Effector memory CD8-positive, alpha-beta T cell (primary cell): ENCODE results near the gene PTPRT.

Experiments
- ATAC-seq: fragments of 150-1000 bp; cut with Tn5 transposase; replicated peaks from 2 replicates; pipeline ENCODE4 v1.10.0; 2021; ENCODE audit warnings: mild to moderate bottlenecking, moderate library complexity
- DNase-seq, 3 experiments: peaks; one replicate each; pipeline ENCODE4 v3.0.0; 2021
- H3K27ac Mint-ChIP-seq, 2 donors: one replicate each; pipeline ENCODE4 v1.8.0; 2022; ENCODE audit warnings: mild to moderate bottlenecking in 2 of 2, mixed read lengths in 2 of 2, moderate library complexity in 2 of 2
- H3K27me3 Mint-ChIP-seq, 2 donors: one replicate each; pipeline ENCODE4 v1.8.0; 2022; ENCODE audit warnings: mixed read lengths in 2 of 2
- H3K36me3 Mint-ChIP-seq: one replicate; pipeline ENCODE4 v1.8.0; 2022; ENCODE audit warnings: mild to moderate bottlenecking, moderate library complexity, mixed read lengths; ENCODE audit not compliant: insufficient read depth
- H3K4me1 Mint-ChIP-seq, 2 donors: one replicate each; pipeline ENCODE4 v1.8.0; 2022; ENCODE audit warnings: low read depth in 2 of 2, mixed read lengths in 2 of 2
- H3K4me3 Mint-ChIP-seq, 2 donors: one replicate each; pipeline ENCODE4 v1.8.0; 2022; ENCODE audit warnings: mild to moderate bottlenecking in 2 of 2, mixed read lengths in 2 of 2, moderate library complexity in 2 of 2
- H3K9me3 Mint-ChIP-seq, 2 donors: one replicate each; pipeline ENCODE4 v1.8.0; 2022; ENCODE audit warnings: mixed read lengths in 2 of 2

The PTPRT gene

DNA sequence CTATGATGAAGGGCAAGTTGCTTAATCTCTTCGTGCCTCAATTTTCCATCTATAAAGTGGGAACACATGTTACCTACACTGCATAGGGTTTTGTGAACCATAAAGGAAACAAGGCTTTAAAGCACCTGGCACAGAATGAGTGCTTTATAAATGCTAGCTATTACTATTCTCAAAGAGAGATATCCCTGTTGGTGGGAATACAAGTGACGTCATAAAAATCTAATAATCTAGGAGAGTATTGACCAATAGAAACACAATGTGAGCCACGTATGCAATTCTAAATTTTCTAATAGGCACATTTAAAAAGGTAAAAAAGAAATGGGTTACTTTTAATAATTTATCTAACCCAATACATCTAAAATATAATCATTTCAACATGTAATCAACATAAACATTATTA, 316.4 kb downstream of the PTPRT start:
- H3K4me3 Mint-ChIP-seq: no peak overlapping the region
- no peak overlapping the region for H3K27ac Mint-ChIP-seq
- ATAC-seq (no peak), DNase-seq (no peak)
- no peaks in the 10 kb centered on the region for H3K27me3 Mint-ChIP-seq
- peaks cover 0 to 2% of the 10 kb centered on the region in 2 donors for H3K9me3 Mint-ChIP-seq
- no peaks in the 10 kb centered on the region for H3K36me3 Mint-ChIP-seq
- H3K4me1 Mint-ChIP-seq: no peaks in the 10 kb centered on the region

DNA sequence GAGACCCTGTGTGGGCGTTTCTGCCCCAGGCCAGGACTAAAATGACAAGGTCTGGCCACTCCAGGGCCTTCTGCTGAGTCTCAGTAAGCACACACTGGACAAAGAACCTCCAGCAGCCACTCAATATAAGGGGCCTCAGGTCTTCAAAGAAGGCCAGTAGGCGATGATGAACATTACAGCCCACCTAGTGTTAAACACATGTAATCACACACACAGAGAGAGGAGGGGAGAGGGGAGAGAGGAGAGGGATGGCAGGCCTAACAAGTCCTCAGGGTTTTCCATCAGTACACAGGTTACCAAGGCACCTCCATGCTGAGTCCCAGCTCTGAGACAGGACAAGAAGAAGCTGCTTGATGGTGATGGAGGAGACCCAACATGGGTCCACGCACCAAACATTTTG, 325.6 kb downstream of the PTPRT start:
- peaks cover 9% of the 10 kb centered on the region in 2 donors for H3K9me3 Mint-ChIP-seq
- DNase-seq: no peak
- ATAC-seq: no peak
- H3K27ac Mint-ChIP-seq: no peak overlapping the region
- no peaks in the 10 kb centered on the region for H3K4me1 Mint-ChIP-seq
- H3K4me3 Mint-ChIP-seq: no peak overlapping the region
- no peaks in the 10 kb centered on the region for H3K36me3 Mint-ChIP-seq
- H3K27me3 Mint-ChIP-seq: no peaks in the 10 kb centered on the region

GRCh38 chr20:42862446-42862845, 327.3 kb downstream of the PTPRT start:
- ATAC-seq (no peak), DNase-seq (no peak)
- Mint-ChIP-seq H3K4me1 (no peaks in the 10 kb centered on the region), H3K27me3 (no peaks in the 10 kb centered on the region), H3K9me3 (peaks cover 9% of the 10 kb centered on the region in 2 donors), H3K36me3 (no peaks in the 10 kb centered on the region), H3K4me3 (no peak overlapping the region), H3K27ac (no peak overlapping the region)

DNA sequence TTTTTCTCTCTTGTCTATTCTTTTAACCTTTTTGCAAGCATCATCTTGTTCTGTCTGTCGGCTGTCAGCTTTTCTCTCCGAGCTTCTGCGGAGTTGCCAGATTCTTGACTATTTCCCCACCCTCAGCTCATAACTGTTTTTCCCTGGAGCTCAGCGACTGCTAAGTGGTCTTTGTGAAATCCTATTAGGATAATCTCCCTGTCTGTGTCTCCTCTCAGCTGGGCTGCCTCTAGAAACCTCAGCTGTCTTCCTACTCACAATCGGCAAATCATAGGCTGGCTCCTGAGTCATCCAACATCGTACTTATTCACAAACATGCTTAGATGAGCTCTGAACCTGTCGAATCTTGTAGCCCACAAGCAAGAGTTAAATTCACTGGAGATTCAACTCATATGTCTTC, 332.3 kb downstream of the PTPRT start:
- H3K27ac Mint-ChIP-seq: no peak overlapping the region
- H3K4me1 Mint-ChIP-seq: no peaks in the 10 kb centered on the region
- no peak for DNase-seq
- no peak for ATAC-seq
- H3K36me3 Mint-ChIP-seq: no peaks in the 10 kb centered on the region
- H3K9me3 Mint-ChIP-seq: peaks cover 0 to 4% of the 10 kb centered on the region in 2 donors
- H3K4me3 Mint-ChIP-seq: no peak overlapping the region
- H3K27me3 Mint-ChIP-seq: no peaks in the 10 kb centered on the region

GRCh38 chr20:42855896-42856295, 333.8 kb downstream of the PTPRT start:
- Mint-ChIP-seq H3K4me1 (no peaks in the 10 kb centered on the region), H3K9me3 (peaks cover 0 to 6% of the 10 kb centered on the region in 2 donors), H3K4me3 (no peak overlapping the region), H3K36me3 (no peaks in the 10 kb centered on the region), H3K27ac (no peak overlapping the region), H3K27me3 (no peaks in the 10 kb centered on the region)
- ATAC-seq (no peak), DNase-seq (no peak)

- H3K27me3 Mint-ChIP-seq: no peaks in the 10 kb centered on the region
- H3K36me3 Mint-ChIP-seq: no peaks in the 10 kb centered on the region
- H3K27ac Mint-ChIP-seq: no peak overlapping the region
- peaks cover 5 to 10% of the 10 kb centered on the region in 2 donors for H3K9me3 Mint-ChIP-seq
- no peak overlapping the region for H3K4me3 Mint-ChIP-seq
- H3K4me1 Mint-ChIP-seq: no peaks in the 10 kb centered on the region
- ATAC-seq: no peak
- no peak for DNase-seq
These were observed 337.0 kb downstream of the PTPRT start for GRCh38 chr20:42852691-42853090.

DNA sequence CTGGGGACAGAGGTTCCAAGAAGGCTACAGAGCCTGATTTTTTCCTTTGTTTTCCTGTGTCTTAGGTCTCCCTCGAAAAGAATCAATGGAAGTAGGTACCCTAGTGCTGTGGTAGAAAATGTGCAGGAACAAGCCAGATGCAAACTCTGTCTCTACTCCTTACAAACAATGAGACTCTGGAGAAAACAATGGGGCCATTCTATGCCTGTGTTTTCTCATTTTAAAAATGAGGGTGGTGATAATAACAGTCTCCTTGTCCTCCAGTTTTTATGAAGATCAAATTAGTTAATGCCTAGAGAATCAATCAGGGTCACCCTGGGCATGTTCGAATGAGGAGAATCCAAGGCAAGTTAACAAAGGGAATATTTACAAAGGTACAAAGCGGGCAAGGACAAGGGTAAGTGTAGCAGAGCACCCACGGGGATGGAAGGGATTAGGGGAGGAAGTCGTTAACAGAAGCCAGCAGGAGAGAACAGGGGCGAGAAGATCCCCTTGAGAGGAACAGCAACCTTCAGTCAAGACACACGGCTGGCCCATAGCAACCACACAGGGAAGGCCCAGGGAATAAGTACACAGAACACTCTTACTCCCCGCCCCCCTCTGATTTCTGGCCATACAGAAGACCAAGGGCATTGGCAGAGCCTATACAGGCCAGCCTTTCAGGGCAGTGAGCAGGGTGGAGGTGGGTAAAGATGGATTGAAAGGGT, 342.8 kb downstream of the PTPRT start:
- Mint-ChIP-seq H3K4me3 (no peak overlapping the region), H3K27me3 (no peaks in the 10 kb centered on the region), H3K4me1 (no peaks in the 10 kb centered on the region), H3K27ac (no peak overlapping the region), H3K9me3 (peaks cover 8 to 15% of the 10 kb centered on the region in 2 donors), H3K36me3 (no peaks in the 10 kb centered on the region)
- ATAC-seq: no peak
- DNase-seq: no peak

DNA sequence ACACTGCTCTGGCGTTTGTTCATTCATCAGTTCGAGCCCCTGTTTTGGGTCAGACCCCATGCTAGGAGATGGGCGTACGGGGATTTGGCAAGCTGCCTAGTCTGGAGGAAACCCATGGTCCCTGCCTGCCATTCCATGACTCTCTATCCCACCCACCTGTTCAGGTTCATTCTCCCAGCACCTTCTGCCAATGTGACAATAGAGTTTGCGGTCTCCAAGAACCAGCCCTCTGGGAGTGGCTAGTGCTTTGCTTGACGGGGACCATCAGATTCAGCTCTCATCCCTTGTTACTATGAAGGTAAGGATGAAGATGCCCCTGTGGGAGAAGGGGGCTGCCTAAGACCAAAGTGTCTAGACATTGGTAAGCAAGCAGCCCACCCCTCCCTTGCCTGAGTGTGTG, 345.0 kb downstream of the PTPRT start:
- ATAC-seq (no peak), DNase-seq (no peak)
- H3K27ac Mint-ChIP-seq: no peak overlapping the region
- no peaks in the 10 kb centered on the region for H3K36me3 Mint-ChIP-seq
- H3K4me3 Mint-ChIP-seq: no peak overlapping the region
- H3K27me3 Mint-ChIP-seq: no peaks in the 10 kb centered on the region
- peaks cover 5 to 10% of the 10 kb centered on the region in 2 donors for H3K9me3 Mint-ChIP-seq
- no peaks in the 10 kb centered on the region for H3K4me1 Mint-ChIP-seq

GRCh38 chr20:42837456-42837855, 352.2 kb downstream of the PTPRT start:
- H3K9me3 Mint-ChIP-seq: peaks cover 5 to 6% of the 10 kb centered on the region in 2 donors
- H3K36me3 Mint-ChIP-seq: no peaks in the 10 kb centered on the region
- no peaks in the 10 kb centered on the region for H3K4me1 Mint-ChIP-seq
- H3K4me3 Mint-ChIP-seq: no peak overlapping the region
- H3K27me3 Mint-ChIP-seq: no peaks in the 10 kb centered on the region
- ATAC-seq (no peak), DNase-seq (no peak)
- no peak overlapping the region for H3K27ac Mint-ChIP-seq

GRCh38 chr20:42836339-42836738, 353.4 kb downstream of the PTPRT start:
- DNase-seq: no peak
- Mint-ChIP-seq H3K36me3 (no peaks in the 10 kb centered on the region), H3K4me1 (no peaks in the 10 kb centered on the region), H3K9me3 (peaks cover 5 to 6% of the 10 kb centered on the region in 2 donors), H3K27ac (no peak overlapping the region), H3K4me3 (no peak overlapping the region), H3K27me3 (no peaks in the 10 kb centered on the region)
- ATAC-seq: no peak

DNA sequence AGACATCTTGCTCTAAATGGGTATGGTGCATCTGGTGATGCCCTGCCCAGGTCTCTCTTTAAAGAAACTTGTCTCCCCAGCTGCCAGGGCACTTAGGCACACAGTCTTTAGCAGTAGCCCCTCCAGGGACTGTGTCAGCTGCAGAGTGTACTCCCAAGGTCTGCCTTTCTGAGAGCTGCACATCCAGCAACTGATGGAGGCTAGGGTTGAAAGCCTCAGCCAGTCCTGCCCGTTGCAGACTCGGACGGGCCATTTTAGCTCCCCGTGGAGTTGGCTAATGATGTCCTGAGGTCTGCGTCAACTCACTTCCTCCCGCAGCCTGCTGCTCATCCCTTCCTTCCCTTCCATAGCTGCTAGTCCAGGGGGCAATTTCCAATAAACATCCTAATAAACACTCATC, 381.8 kb downstream of the PTPRT start:
- Mint-ChIP-seq H3K4me3 (no peak overlapping the region), H3K27me3 (no peaks in the 10 kb centered on the region), H3K9me3 (peaks cover 2 to 14% of the 10 kb centered on the region in 2 donors), H3K27ac (no peak overlapping the region), H3K36me3 (no peaks in the 10 kb centered on the region), H3K4me1 (no peaks in the 10 kb centered on the region)
- DNase-seq: no peak
- ATAC-seq: no peak

- Mint-ChIP-seq H3K27me3 (no peaks in the 10 kb centered on the region), H3K9me3 (peaks cover 9 to 13% of the 10 kb centered on the region in 2 donors), H3K4me3 (no peak overlapping the region), H3K4me1 (no peaks in the 10 kb centered on the region), H3K27ac (no peak overlapping the region), H3K36me3 (no peaks in the 10 kb centered on the region)
- ATAC-seq (no peak), DNase-seq (no peak)
These were observed 394.5 kb downstream of the PTPRT start for GRCh38 chr20:42795111-42795695.

DNA sequence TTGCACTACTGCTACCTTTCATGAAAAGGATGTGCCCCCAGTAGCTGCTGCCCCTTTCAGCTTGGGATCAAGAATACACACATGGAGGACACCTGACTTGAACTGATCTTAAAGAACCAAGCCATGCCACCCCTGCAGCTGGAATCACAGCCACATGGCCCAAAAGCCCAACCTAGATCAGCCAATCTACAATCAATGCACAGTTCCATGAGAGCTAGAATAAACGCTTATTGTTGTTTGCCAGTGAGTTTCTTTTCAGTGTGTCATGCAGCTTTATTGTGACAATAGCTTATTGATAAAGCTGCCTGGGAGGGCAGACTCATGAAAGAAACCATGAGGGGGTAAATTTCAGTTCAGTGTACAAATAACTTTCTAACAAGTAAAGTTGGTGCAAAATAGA, 397.7 kb downstream of the PTPRT start:
- ATAC-seq (no peak), DNase-seq (no peak)
- no peaks in the 10 kb centered on the region for H3K4me1 Mint-ChIP-seq
- peaks cover 10 to 13% of the 10 kb centered on the region in 2 donors for H3K9me3 Mint-ChIP-seq
- no peaks in the 10 kb centered on the region for H3K27me3 Mint-ChIP-seq
- H3K4me3 Mint-ChIP-seq: no peak overlapping the region
- no peak overlapping the region for H3K27ac Mint-ChIP-seq
- H3K36me3 Mint-ChIP-seq: no peaks in the 10 kb centered on the region

DNA sequence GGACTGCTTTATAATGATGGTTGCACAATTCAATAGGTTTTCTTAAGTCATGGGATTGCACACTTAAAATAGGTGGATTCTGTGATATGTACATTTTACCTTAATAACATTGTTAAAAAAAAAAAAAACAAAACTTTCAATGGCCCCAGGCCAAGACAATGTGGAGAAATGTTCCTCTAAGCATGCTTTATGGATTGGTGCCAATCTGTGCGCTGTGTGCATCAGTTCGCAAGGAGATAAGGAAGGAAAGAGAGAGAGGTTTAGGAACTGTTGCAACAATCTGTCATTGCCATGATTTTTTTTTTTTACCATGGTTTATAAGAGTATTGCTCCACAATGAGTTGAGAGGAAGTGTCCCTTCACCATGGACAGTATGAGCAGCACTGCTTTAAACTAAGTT, 399.6 kb downstream of the PTPRT start:
- no peak overlapping the region for H3K4me3 Mint-ChIP-seq
- ATAC-seq (no peak), DNase-seq (no peak)
- no peaks in the 10 kb centered on the region for H3K4me1 Mint-ChIP-seq
- no peaks in the 10 kb centered on the region for H3K36me3 Mint-ChIP-seq
- peaks cover 6 to 13% of the 10 kb centered on the region in 2 donors for H3K9me3 Mint-ChIP-seq
- H3K27ac Mint-ChIP-seq: no peak overlapping the region
- H3K27me3 Mint-ChIP-seq: no peaks in the 10 kb centered on the region
